ENCODE results near the gene CACNB2.

DNA sequence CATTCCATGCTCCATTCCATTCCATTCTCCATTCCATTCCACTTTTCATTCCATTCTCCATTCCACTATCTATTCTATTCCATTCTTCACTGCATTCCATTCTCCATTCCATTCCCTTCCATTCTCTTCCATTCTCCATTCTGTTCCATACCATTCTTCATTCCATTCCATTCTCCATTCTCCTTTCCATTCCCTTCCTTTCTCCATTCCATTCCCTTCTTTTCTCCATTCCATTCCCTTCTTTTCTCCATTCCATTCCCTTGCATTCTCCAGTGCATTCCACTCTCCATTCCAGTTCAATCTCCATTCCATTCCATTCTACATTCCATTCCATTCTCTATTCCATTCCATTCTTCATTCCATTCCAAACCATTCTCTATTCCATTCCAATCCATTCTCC, 430.9 kb downstream of the CACNB2 start:
- TF ChIP-seq CTCF (IDR thresholded peaks at IDR 0.05), result no peak
- no peak for TF ChIP-seq EP300 (IDR thresholded peaks at IDR 0.05)
- TF ChIP-seq POLR2A (IDR thresholded peaks at IDR 0.05), result no peak

Measured in tibial nerve (tissue), 4 donors.